ENCODE results near the gene PDLIM7. TPM values are rescaled to one million over a fixed set of nuclear protein-coding genes. Genes with fewer than 3 reads are reported as not detected.

The PDLIM7 gene
- total and polyA plus RNA-seq, 10 of the 15 experiments (the other 5 are each of a cell fraction or from before 2014, with no cell fraction given): 0.82 to 36.6 (median 19.3) TPM

DNA sequence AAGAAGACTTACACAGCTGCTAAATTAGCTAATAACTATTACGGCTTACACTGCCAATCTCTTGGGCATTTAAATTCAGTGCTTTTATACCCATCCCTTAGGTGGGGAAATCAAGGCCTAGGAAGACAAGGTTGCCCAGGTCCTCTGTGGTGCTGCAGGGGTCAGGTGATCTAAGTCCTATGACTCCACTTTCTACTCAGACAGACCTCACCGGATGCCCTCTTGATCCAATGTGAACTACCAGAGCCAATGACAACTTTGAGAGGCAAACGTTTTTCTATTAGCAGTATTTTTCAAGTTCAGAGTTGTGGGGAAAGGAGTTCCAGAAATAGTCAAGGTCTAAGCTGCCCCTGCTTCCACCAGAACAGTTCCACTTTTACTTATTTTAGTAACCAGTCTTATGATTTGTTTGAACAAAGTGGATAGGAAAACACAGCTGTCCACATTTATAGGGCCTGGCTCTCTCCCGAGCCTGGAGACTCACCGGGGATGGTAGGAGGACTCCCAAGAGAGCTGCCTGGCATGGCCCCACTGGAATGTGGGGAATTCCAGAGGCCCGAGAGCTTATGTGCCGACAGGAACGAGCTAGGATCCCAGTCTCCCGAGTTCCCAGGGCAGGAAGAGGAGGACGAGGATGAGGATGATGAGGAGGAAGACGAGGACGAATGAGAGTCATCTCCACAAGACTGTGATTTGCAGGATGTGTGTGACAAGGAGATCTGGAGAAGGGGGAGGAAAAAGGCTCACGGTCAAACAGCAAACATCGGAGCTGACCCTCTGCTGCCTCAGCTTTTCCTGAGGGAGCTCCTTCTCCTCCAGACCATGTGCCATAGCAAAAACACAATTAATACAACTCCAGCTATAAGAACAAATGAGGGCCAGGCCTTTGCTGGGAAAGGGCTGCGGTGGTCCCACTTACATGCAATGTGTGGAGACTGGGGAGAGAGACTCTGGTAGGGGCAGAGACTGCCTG, 40.3 kb upstream of the PDLIM7 start:
- H3K36me3 ChIP-seq (ENCODE audit: control insufficient read depth in 2 of 2, insufficient read depth in 2 of 2, low read length in 1 of 2): peaks cover 11 to 22% of the 10 kb centered on the region in 2 experiments
- intact Hi-C loops (cut with micrococcal nuclease; ENCODE audit: unreplicated experiment) (no loop called here), in situ Hi-C loops (cut with MboI) (no loop called here)
- H3K9me3 ChIP-seq (replicated peaks; ENCODE audit: control insufficient read depth, insufficient read depth, low read length): no peaks in the 10 kb centered on the region
- no peak overlapping the region for H3K4me3 ChIP-seq
- ChIA-PET RAD21 (ENCODE audit: unreplicated experiment) (no interaction called here), POLR2A (interaction anchor here (0.7 to 1.0 kb wide), 2 partner anchors 10 to 18 kb away, joined by 3 read pairs; no protein-coding TSS in a partner anchor), SMC1A (ENCODE audit: uncharacterized antibody, unreplicated experiment) (interaction anchor here (1.4 kb wide), 1 partner anchor 11 kb away, joined by 4 read pairs; no protein-coding TSS in a partner anchor), CTCF (interaction anchor here (0.6 kb wide), 1 partner anchor 72 kb away, joined by 3 read pairs; no protein-coding TSS in a partner anchor)
- ATAC-seq (no peak), FAIRE-seq (no peak), DNase-seq (ENCODE audit: low read depth, low spot score) (no peak)
- TF ChIP-seq CREM (IDR thresholded peaks at IDR 0.05; ENCODE audit: low read depth): no peak
- TF ChIP-seq, protein P1, sequence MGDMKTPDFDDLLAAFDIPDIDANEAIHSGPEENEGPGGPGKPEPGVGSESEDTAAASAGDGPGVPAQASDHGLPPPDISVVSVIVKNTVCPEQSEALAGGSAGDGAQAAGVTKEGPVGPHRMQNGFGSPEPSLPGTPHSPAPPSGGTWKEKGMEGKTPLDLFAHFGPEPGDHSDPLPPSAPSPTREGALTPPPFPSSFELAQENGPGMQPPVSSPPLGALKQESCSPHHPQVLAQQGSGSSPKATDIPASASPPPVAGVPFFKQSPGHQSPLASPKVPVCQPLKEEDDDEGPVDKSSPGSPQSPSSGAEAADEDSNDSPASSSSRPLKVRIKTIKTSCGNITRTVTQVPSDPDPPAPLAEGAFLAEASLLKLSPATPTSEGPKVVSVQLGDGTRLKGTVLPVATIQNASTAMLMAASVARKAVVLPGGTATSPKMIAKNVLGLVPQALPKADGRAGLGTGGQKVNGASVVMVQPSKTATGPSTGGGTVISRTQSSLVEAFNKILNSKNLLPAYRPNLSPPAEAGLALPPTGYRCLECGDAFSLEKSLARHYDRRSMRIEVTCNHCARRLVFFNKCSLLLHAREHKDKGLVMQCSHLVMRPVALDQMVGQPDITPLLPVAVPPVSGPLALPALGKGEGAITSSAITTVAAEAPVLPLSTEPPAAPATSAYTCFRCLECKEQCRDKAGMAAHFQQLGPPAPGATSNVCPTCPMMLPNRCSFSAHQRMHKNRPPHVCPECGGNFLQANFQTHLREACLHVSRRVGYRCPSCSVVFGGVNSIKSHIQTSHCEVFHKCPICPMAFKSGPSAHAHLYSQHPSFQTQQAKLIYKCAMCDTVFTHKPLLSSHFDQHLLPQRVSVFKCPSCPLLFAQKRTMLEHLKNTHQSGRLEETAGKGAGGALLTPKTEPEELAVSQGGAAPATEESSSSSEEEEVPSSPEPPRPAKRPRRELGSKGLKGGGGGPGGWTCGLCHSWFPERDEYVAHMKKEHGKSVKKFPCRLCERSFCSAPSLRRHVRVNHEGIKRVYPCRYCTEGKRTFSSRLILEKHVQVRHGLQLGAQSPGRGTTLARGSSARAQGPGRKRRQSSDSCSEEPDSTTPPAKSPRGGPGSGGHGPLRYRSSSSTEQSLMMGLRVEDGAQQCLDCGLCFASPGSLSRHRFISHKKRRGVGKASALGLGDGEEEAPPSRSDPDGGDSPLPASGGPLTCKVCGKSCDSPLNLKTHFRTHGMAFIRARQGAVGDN (IDR thresholded peaks at IDR 0.05): no peak
- TF ChIP-seq HDGF (IDR thresholded peaks at IDR 0.05): no peak
- no peak for TF ChIP-seq IKZF1 (conservative IDR thresholded peaks at IDR 0.05)
- TF ChIP-seq, protein P2, sequence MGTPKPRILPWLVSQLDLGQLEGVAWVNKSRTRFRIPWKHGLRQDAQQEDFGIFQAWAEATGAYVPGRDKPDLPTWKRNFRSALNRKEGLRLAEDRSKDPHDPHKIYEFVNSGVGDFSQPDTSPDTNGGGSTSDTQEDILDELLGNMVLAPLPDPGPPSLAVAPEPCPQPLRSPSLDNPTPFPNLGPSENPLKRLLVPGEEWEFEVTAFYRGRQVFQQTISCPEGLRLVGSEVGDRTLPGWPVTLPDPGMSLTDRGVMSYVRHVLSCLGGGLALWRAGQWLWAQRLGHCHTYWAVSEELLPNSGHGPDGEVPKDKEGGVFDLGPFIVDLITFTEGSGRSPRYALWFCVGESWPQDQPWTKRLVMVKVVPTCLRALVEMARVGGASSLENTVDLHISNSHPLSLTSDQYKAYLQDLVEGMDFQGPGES (IDR thresholded peaks at IDR 0.05): no peak
- TF ChIP-seq BRCA1 (IDR thresholded peaks at IDR 0.05; ENCODE audit: low read depth, low read length): no peak
- TF ChIP-seq EP300 (IDR thresholded peaks at IDR 0.05; ENCODE audit: borderline replicate concordance in 1 of 2, control insufficient read depth in 1 of 2, low read depth in 2 of 2, low read length in 2 of 2): no peak
- TF ChIP-seq ZNF24 (IDR thresholded peaks at IDR 0.05): no peak
- no peak for TF ChIP-seq EED (IDR thresholded peaks at IDR 0.05; ENCODE audit: low read depth)
- no peak for TF ChIP-seq RAD21 (IDR thresholded peaks at IDR 0.05; ENCODE audit: insufficient read depth, low read depth, low read length)
- no peak for TF ChIP-seq CHD1 (IDR thresholded peaks at IDR 0.05; ENCODE audit: low read depth, low read length)
- no peak overlapping the region for H2AFZ ChIP-seq (ENCODE audit: control insufficient read depth, low read depth, low read length)
- no peaks in the 10 kb centered on the region for H3K27me3 ChIP-seq (replicated peaks in 1 of 2; ENCODE audit: control insufficient read depth in 2 of 2, insufficient read depth in 2 of 2, low read length in 1 of 2)
- no TSS peak for BruUV-seq (replicated peaks)
- no peak overlapping the region for H3K9ac ChIP-seq (ENCODE audit: control insufficient read depth, insufficient read depth, low read length)
- WGBS (ENCODE audit: insufficient coverage, insufficient replicate concordance, low lambda C conversion rate, missing lambda C conversion rate): 84% methylated on average over 15 of the region's 15 CpGs
- no peaks in the 10 kb centered on the region for H3K79me2 ChIP-seq (ENCODE audit: control insufficient read depth, insufficient read depth, low read length)
- no peak overlapping the region for H3K27ac ChIP-seq (ENCODE audit: control insufficient read depth, insufficient read depth)
- H3K4me1 ChIP-seq (ENCODE audit: control insufficient read depth, insufficient read depth, low read length): no peaks in the 10 kb centered on the region
- no peaks in the 10 kb centered on the region for H4K20me1 ChIP-seq (ENCODE audit: control insufficient read depth, insufficient read depth)
- H3K4me2 ChIP-seq (ENCODE audit: control insufficient read depth, insufficient read depth): no peak overlapping the region

Measured in GM12878 (cell line).